NCI-H446 treated with DMSO at 0.1 percent for 48 hours (cell line): ENCODE measurements around the gene SDCCAG8.

Source experiments
- DNase-seq: peaks from one replicate; lab custom pipeline; 2025; lab: John Stamatoyannopoulos, UW

SDCCAG8 gene

DNA sequence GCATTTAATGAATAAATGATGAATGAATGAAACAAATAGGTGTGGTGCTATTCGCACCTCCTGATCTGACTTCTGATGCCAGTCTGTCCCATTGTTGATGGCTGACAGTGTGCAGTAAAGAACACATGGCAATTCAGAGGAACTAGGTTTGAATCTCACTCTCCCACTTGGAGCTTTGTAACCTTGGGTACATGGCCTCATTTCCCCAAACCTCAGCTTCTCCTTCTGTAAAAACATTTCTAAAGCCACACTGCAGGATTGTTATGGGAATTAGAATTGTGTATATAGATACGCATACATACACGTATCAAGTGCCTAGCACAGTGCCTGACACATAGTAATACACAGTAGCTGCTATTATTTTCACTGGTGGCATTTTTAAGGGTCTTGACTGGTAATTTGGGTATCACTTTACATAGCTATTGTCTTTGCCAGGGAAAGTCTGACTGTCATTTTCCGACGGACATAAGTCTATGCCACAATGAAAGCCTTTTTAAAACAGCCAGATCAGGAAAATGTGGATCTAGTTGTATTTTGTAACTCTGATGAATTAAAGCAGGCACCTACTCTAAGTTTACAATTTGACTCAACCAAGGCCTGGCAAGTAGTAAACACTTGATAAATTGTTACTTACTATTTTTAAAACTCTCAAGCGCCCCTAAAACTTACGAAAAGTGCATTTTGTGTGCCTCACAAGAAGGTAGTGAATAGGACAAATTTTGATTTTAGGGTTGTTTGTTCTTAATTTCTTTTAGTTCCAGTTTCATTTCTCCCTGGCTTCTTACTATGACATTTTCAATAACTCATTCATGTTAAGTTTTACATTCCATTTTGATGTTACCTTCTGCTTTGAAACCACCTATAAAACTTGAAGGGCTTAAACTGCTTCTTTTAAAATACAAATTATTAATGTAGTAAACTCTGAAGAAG, 164.4 kb downstream of the SDCCAG8 start:
- no peak for DNase-seq

GRCh38 chr1:243420946-243421685, 165.3 kb downstream of the SDCCAG8 start:
- no peak for DNase-seq

DNA sequence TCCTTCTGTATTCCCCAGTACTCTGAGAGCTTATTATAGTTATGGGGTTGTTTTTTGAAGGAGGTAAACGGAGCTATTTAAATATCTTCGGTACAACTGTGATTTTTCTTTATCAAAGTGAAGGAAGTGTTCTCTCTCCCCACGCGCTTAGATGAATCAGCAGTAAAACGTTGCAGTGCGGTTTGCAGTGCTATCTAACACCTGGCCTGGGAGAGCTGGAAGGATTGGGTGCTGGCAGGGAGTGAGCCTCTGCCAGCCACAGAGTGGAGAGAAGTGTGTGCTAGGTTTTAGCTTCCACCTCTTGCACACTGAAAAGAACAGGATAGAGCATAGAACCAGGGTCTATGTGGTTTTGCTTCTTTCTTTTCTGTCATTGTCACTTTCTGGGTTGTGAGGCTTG, 165.9 kb downstream of the SDCCAG8 start:
- peak; percentile 77 for DNase-seq

- no peak for DNase-seq
These were observed 166.5 kb downstream of the SDCCAG8 start for GRCh38 chr1:243422362-243422761.

DNA sequence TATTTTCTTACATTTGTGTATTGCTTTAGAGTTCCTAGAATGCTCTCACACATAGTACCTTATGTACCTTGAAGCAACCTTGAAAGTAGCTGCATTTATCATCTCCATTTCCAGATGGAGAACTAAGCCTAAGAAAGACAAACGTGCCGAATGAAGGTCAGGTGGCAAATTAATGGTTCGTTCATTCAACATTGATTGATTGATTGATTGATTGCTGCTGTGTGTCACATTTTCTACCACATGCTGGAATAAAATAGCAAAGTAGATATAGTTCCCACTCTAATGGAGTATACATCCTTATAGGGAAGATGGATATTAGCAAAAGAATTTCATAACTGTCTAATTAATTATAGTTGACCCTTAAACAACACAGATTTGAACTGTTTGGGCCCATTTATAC, 172.2 kb downstream of the SDCCAG8 start:
- DNase-seq: no peak

GRCh38 chr1:243428617-243429342, 172.9 kb downstream of the SDCCAG8 start:
- no peak for DNase-seq

DNA sequence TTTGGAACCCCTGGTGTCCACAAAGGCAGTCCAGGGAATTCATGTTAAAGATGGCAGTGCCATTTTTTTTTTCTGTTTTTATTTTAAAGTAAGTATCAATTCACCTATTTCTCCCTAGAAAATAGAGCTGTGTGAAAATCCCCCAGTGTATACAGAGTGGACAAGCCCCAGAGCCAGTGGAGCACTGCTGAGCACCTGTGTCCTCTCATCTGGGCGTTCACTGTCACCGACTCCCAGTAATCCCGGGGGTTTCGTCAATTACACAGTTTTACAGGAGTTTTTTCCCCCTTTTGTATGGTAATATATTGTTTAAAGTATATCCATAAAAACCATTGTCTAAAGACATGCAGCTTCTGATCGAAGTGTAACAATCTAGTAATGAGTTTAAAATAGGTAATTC, 175.8 kb downstream of the SDCCAG8 start:
- DNase-seq: no peak

GRCh38 chr1:243432136-243432535, 176.3 kb downstream of the SDCCAG8 start:
- no peak for DNase-seq

GRCh38 chr1:243433737-243434370, 178.0 kb downstream of the SDCCAG8 start:
- no peak for DNase-seq

- no peak for DNase-seq
These were observed 178.8 kb downstream of the SDCCAG8 start for GRCh38 chr1:243434594-243434993.

GRCh38 chr1:243435836-243436235, 180.0 kb downstream of the SDCCAG8 start:
- DNase-seq: no peak

DNA sequence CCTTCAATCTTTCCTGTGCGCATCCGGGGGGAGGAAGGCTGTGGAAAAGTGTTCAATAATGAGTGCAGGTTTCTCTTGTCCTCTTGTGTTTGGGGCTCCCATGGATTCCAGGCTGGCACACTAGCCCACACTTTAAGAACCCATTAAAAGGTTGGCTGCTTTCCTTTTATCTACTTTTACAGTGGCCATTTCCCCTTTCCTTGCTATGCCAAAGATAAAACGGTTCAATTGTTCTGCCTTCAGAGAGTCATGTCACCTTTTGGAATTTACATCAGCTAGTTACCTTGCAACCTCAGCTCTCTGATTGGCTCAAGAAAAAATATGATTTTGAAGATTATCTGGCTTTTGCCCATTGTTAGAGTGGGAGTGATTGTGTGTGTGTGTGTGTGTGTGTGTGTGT, 182.3 kb downstream of the SDCCAG8 start:
- DNase-seq: no peak

GRCh38 chr1:243438815-243439214, 183.0 kb downstream of the SDCCAG8 start:
- no peak for DNase-seq

DNA sequence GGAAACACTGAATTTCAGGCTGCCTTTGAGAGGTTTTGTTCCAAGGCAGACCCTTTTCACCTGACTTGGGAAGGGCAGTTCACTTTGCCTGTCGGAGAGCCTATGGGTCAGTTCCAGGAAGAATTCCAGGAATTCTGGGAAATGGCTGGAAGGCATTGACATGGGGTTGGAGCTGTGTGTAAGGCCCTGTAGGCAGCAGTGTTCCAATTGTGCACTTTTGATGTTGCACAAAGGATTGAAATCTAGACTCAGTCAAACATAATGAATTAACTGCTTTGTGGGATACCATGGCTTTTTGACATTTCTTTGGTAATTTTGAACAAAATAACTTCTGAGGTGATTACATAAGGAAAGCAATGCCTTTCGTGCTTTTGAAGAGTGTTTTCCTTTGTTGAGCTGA, 184.6 kb downstream of the SDCCAG8 start:
- no peak for DNase-seq

- DNase-seq: no peak
These were observed 185.8 kb downstream of the SDCCAG8 start for GRCh38 chr1:243441601-243442000.

GRCh38 chr1:243443557-243443956, 187.7 kb downstream of the SDCCAG8 start:
- no peak for DNase-seq

- DNase-seq: no peak
These were observed 191.5 kb downstream of the SDCCAG8 start for GRCh38 chr1:243447347-243447746.

- DNase-seq: no peak
These were observed 192.0 kb downstream of the SDCCAG8 start for GRCh38 chr1:243447844-243448243.

DNA sequence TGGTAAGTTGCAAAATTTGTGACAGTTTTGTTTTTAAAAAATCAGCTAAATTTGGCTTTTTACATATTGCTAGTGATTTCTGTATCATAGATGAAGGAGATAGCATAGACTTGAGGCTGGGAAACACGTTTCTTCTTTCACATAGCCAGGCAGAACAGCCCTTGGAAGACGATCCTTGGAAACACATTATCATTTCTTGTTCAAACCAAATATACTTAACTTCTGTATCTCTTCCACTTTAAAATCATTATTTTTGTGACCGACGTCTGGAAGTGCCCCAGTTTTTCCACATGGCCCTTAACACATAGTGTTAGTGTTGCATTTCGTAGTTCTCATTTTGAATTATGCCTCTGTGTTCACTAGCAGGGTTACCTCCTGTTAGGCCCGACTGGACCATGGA, 193.5 kb downstream of the SDCCAG8 start:
- no peak for DNase-seq

GRCh38 chr1:243452092-243452491, 196.3 kb downstream of the SDCCAG8 start:
- no peak for DNase-seq

- DNase-seq: no peak
These were observed 198.6 kb downstream of the SDCCAG8 start for GRCh38 chr1:243454328-243454997.
